GM18951 (cell line): ENCODE measurements around the gene TTC39A.
"Not testable (repeated sequence)": the region's sequence is repeated elsewhere in the genome, so short reads cannot be mapped to it uniquely, and the experiment has no call there.

Experiments used
- POLR2A ChIP-seq: IDR thresholded peaks from 4 replicates; pipeline ENCODE4 v1.6.1; 2011; ENCODE audit warnings: mild to moderate bottlenecking; ENCODE audit not compliant: insufficient read length, insufficient read depth; ENCODE audit errors: extremely low read depth
- in situ Hi-C: fragments of 300-500 bp; cut with MboI; formaldehyde crosslinking; loops from one replicate; pipeline ENCODE4 v1.12.0; 2022; ENCODE audit warnings: low sequenced_read_pairs, mixed read lengths, inconsistent platforms; ENCODE audit not compliant: unreplicated experiment

TTC39A gene

GRCh38 chr1:51268634-51269033 lies 61.7 kb downstream of the TTC39A start:
- in situ Hi-C loops: no loop called here
- TF ChIP-seq POLR2A: no peak

- in situ Hi-C loops: no loop called here
These were observed 63.6 kb downstream of the TTC39A start for GRCh38 chr1:51266791-51267190.

GRCh38 chr1:51266181-51266580 lies 64.2 kb downstream of the TTC39A start:
- TF ChIP-seq POLR2A: no peak
- in situ Hi-C loops: no loop called here

More at GRCh38 chr1:51266791-51267190, 63.6 kb downstream of the TTC39A start:
- TF ChIP-seq POLR2A: no peak

- in situ Hi-C loops: no loop called here
- no peak for TF ChIP-seq POLR2A
These were observed 64.7 kb downstream of the TTC39A start for GRCh38 chr1:51265618-51266017.

- TF ChIP-seq POLR2A: no peak
- in situ Hi-C loops: no loop called here
These were observed 65.9 kb downstream of the TTC39A start for GRCh38 chr1:51264451-51264850.

- in situ Hi-C loops: no loop called here
- no peak for TF ChIP-seq POLR2A
These were observed 67.0 kb downstream of the TTC39A start for GRCh38 chr1:51263147-51263877.

- in situ Hi-C loops: no loop called here
- no peak for TF ChIP-seq POLR2A
These were observed 75.0 kb downstream of the TTC39A start for GRCh38 chr1:51255331-51255730.

GRCh38 chr1:51253691-51254090 lies 76.7 kb downstream of the TTC39A start:
- in situ Hi-C loops: no loop called here

GRCh38 chr1:51252366-51252765 lies 78.0 kb downstream of the TTC39A start:
- in situ Hi-C loops: no loop called here
- no peak for TF ChIP-seq POLR2A

More at GRCh38 chr1:51253691-51254090, 76.7 kb downstream of the TTC39A start:
- TF ChIP-seq POLR2A: no peak

GRCh38 chr1:51251165-51251564 lies 79.2 kb downstream of the TTC39A start:
- in situ Hi-C loops: not testable (repeated sequence)

GRCh38 chr1:51250729-51251128 lies 79.6 kb downstream of the TTC39A start:
- in situ Hi-C loops: not testable (repeated sequence)

GRCh38 chr1:51249445-51249844 lies 80.9 kb downstream of the TTC39A start:
- no peak for TF ChIP-seq POLR2A

GRCh38 chr1:51247499-51247898 lies 82.9 kb downstream of the TTC39A start:
- TF ChIP-seq POLR2A: no peak

More at GRCh38 chr1:51249445-51249844, 80.9 kb downstream of the TTC39A start:
- in situ Hi-C loops: no loop called here

GRCh38 chr1:51247022-51247421 lies 83.3 kb downstream of the TTC39A start:
- in situ Hi-C loops: no loop called here
- no peak for TF ChIP-seq POLR2A

More at GRCh38 chr1:51247499-51247898, 82.9 kb downstream of the TTC39A start:
- in situ Hi-C loops: no loop called here

GRCh38 chr1:51242546-51242945 lies 87.8 kb downstream of the TTC39A start:
- no peak for TF ChIP-seq POLR2A
- in situ Hi-C loops: no loop called here
